HepG2 (cell line): Measurements from ENCODE around the gene UBC. TPM values are rescaled to one million over a fixed set of nuclear protein-coding genes. Genes with fewer than 3 reads are reported as not detected.
A peak's percentile ranks its signal among the peaks of the same experiment; 100 is the strongest.

Experiments used
- E2F1 ChIP-seq: sonication (generic); formaldehyde crosslinking; IDR thresholded peaks from 2 replicates; pipeline ENCODE4 v1.5.0; 2020; ENCODE audit warnings: missing genetic modification reagents
- FLYWCH1 ChIP-seq: sonication (generic); formaldehyde crosslinking; IDR thresholded peaks from 2 replicates; pipeline ENCODE4 v1.8.1; 2023; ENCODE audit warnings: mild to moderate bottlenecking, missing genetic modification reagents
- HNF4G ChIP-seq, 2 experiments: sonication (generic) in 1 of 2; formaldehyde crosslinking in 1 of 2; IDR thresholded peaks; 2 replicates each; pipeline versions ENCODE4 v1.4.0 to v1.6.1; 2011 to 2020; ENCODE audit warnings: borderline replicate concordance in 2 of 2, low read depth in 2 of 2, mild to moderate bottlenecking in 2 of 2, low read length in 1 of 2, missing genetic modification reagents in 1 of 2, moderate library complexity in 1 of 2
- HNRNPK ChIP-seq: fragments of 200-400 bp; formaldehyde crosslinking; IDR thresholded peaks from 2 replicates; pipeline ENCODE4 v1.6.1; 2018; ENCODE audit warnings: low read length, low read depth, moderate library complexity, mild to moderate bottlenecking; ENCODE audit not compliant: poor library complexity, severe bottlenecking
- MED8 ChIP-seq: sonication (generic); formaldehyde crosslinking; IDR thresholded peaks from 2 replicates; pipeline ENCODE4 v1.8.1; 2023; ENCODE audit warnings: mild to moderate bottlenecking, missing genetic modification reagents; ENCODE audit not compliant: insufficient replicate concordance
- PHF20 ChIP-seq: sonication (generic); formaldehyde crosslinking; IDR thresholded peaks from 2 replicates; pipeline ENCODE4 v1.5.0; 2020; ENCODE audit warnings: mild to moderate bottlenecking, missing genetic modification reagents
- REXO4 ChIP-seq: sonication (generic); formaldehyde crosslinking; IDR thresholded peaks from 2 replicates; pipeline ENCODE4 v1.8.0; 2022; ENCODE audit warnings: missing genetic modification reagents, mild to moderate bottlenecking, borderline replicate concordance
- RORA ChIP-seq: sonication (generic); formaldehyde crosslinking; IDR thresholded peaks from 2 replicates; pipeline ENCODE4 v1.5.0; 2020; ENCODE audit warnings: mild to moderate bottlenecking, missing genetic modification reagents, moderate library complexity
- RXRA ChIP-seq: sonication (generic); formaldehyde crosslinking; IDR thresholded peaks from 2 replicates; pipeline ENCODE4 v1.5.1; 2020; ENCODE audit warnings: missing genetic modification reagents
- SIX1 ChIP-seq: sonication (generic); formaldehyde crosslinking; IDR thresholded peaks from 2 replicates; pipeline ENCODE4 v1.4.0; 2020; ENCODE audit warnings: missing genetic modification reagents, borderline replicate concordance
- ZBTB7B ChIP-seq: sonication (generic); formaldehyde crosslinking; IDR thresholded peaks from 2 replicates; pipeline ENCODE4 v1.4.0; 2020; ENCODE audit warnings: missing genetic modification reagents
- ZFYVE20 ChIP-seq: sonication (generic); formaldehyde crosslinking; IDR thresholded peaks from 2 replicates; pipeline ENCODE4 v1.8.0; 2023; ENCODE audit warnings: low read depth, mild to moderate bottlenecking, moderate library complexity, missing genetic modification reagents, borderline replicate concordance
- ZNF205 ChIP-seq: IDR thresholded peaks from 2 replicates; pipeline ENCODE4 v1.6.1; 2018; ENCODE audit warnings: missing biosample characterization, missing genetic modification reagents
- ZNF292 ChIP-seq: sonication (generic); formaldehyde crosslinking; IDR thresholded peaks from 2 replicates; pipeline ENCODE4 v1.8.1; 2022; ENCODE audit warnings: mild to moderate bottlenecking, low read depth, missing genetic modification reagents, borderline replicate concordance
- ZNF501 ChIP-seq: sonication (generic); formaldehyde crosslinking; IDR thresholded peaks from 2 replicates; pipeline ENCODE4 v1.5.1; 2020; ENCODE audit warnings: mild to moderate bottlenecking, moderate library complexity, missing genetic modification reagents
- ZNF674 ChIP-seq: sonication (generic); formaldehyde crosslinking; IDR thresholded peaks from 2 replicates; pipeline ENCODE4 v1.5.0; 2020; ENCODE audit warnings: low read depth, mild to moderate bottlenecking, missing genetic modification reagents
- ZNF687 ChIP-seq: sonication (generic); formaldehyde crosslinking; IDR thresholded peaks from 2 replicates; pipeline ENCODE4 v1.5.1; 2020; ENCODE audit warnings: mild to moderate bottlenecking, missing genetic modification reagents, moderate library complexity
- polyA plus RNA-seq, 8 experiments: library from polyadenylated mRNA; depleted of rRNA in 3 of 8; stranded (reverse) in 7 of 8; unstranded in 1 of 8; fragments of >200 nt; fragmentation: Illumina TruSeq in 4 of 8; extraction: Trizol in 4 of 8; gene quantifications; 2 replicates each; pipeline versions ENCODE4 v1.2.1 to v1.2.3, GENCODE V29; 2011 to 2016; ENCODE audit warnings: low read depth in 4 of 8, missing spikeins in 1 of 8, mixed read lengths in 1 of 8; ENCODE audit not compliant: insufficient read depth in 1 of 8
- total RNA-seq, 5 experiments: library from RNA; depleted of rRNA; stranded (reverse); fragments of >200 nt; fragmentation: Illumina TruSeq; extraction: Trizol; gene quantifications; 2 replicates each; pipeline ENCODE4 v1.2.3, GENCODE V29; 2016; ENCODE audit warnings: low read depth in 1 of 5
- TF ChIP-seq, protein P1 (sequence below): sonication (generic); formaldehyde crosslinking; IDR thresholded peaks from 2 replicates; pipeline ENCODE4 v1.4.0; 2020; ENCODE audit warnings: missing genetic modification reagents
- TF ChIP-seq, protein P2 (sequence below): IDR thresholded peaks from 2 replicates; pipeline ENCODE4 v1.6.1; 2016; ENCODE audit warnings: low read depth, borderline replicate concordance

Gene UBC
- total and polyA plus RNA-seq, 2 of the 13 experiments (the other 11 are each of a cell fraction or from before 2014, with no cell fraction given), result 805 to 1,432 TPM

- TF ChIP-seq ZNF687 (peak; percentile 76; the same call in 1 of the 2 replicates), PHF20 (no peak), HNRNPK (no peak), FLYWCH1 (CRISPR knock-in tag) (0 out of 2 replicates have a peak, but pooled peaks have one; percentile 23), RORA (CRISPR knock-in tag) (no peak), ZNF292 (CRISPR knock-in tag) (peak; percentile 83; the same call in 1 of the 2 replicates), SIX1 (0 out of 2 replicates have a peak, but pooled peaks have one; percentile 53), MED8 (no peak), ZNF674 (CRISPR knock-in tag) (0 out of 2 replicates have a peak, but pooled peaks have one; percentile 39), RXRA (peak; percentile 54; the same call in 1 of the 2 replicates), HNF4G (IDR thresholded peaks at IDR 0.05; ENCODE audit: borderline replicate concordance, low read depth, low read length) (no peak; the same call in 1 of the 2 replicates), HNF4G (CRISPR knock-in tag; IDR thresholded peaks at IDR 0.05; ENCODE audit: borderline replicate concordance, low read depth) (no peak), REXO4 (CRISPR knock-in tag) (no peak), E2F1 (CRISPR knock-in tag) (peak; percentile 59; the same call in 1 of the 2 replicates), ZNF501 (peak; percentile 65), ZNF205 (CRISPR knock-in tag) (peak; percentile 67; the same call in 1 of the 2 replicates), ZFYVE20 (CRISPR knock-in tag) (no peak), ZBTB7B (CRISPR knock-in tag) (peak; percentile 49; the same call in 1 of the 2 replicates)
- TF ChIP-seq, protein P1, sequence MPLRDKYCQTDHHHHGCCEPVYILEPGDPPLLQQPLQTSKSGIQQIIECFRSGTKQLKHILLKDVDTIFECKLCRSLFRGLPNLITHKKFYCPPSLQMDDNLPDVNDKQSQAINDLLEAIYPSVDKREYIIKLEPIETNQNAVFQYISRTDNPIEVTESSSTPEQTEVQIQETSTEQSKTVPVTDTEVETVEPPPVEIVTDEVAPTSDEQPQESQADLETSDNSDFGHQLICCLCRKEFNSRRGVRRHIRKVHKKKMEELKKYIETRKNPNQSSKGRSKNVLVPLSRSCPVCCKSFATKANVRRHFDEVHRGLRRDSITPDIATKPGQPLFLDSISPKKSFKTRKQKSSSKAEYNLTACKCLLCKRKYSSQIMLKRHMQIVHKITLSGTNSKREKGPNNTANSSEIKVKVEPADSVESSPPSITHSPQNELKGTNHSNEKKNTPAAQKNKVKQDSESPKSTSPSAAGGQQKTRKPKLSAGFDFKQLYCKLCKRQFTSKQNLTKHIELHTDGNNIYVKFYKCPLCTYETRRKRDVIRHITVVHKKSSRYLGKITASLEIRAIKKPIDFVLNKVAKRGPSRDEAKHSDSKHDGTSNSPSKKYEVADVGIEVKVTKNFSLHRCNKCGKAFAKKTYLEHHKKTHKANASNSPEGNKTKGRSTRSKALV (CRISPR knock-in tag), result no peak; the same call in 1 of the 2 replicates
- TF ChIP-seq, protein P2, sequence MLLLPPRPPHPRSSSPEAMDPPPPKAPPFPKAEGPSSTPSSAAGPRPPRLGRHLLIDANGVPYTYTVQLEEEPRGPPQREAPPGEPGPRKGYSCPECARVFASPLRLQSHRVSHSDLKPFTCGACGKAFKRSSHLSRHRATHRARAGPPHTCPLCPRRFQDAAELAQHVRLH (CRISPR knock-in tag), result no peak
These were observed 13.0 kb upstream of the UBC start (continued) for GRCh38 chr12:124927201-124928094.
